GM13976 (cell line): Measurements from ENCODE around the gene KCNS1.

Experiments used
- DNase-seq: peaks from one replicate; pipeline ENCODE4 v3.0.0; 2012; ENCODE audit warnings: low spot score
- in situ Hi-C: fragments of 300-500 bp; cut with MboI; formaldehyde crosslinking; loops from one replicate; pipeline ENCODE4 v1.12.0; 2022; ENCODE audit warnings: low sequenced_read_pairs, mixed read lengths, inconsistent platforms; ENCODE audit not compliant: unreplicated experiment
- TF ChIP-seq, protein P1 (sequence below): IDR thresholded peaks from 2 replicates; pipeline ENCODE4 v1.5.1; 2012; ENCODE audit warnings: borderline replicate concordance, mild to moderate bottlenecking; ENCODE audit not compliant: insufficient read depth; ENCODE audit errors: extremely low read depth, missing control alignments, control extremely low read depth

The KCNS1 gene

DNA sequence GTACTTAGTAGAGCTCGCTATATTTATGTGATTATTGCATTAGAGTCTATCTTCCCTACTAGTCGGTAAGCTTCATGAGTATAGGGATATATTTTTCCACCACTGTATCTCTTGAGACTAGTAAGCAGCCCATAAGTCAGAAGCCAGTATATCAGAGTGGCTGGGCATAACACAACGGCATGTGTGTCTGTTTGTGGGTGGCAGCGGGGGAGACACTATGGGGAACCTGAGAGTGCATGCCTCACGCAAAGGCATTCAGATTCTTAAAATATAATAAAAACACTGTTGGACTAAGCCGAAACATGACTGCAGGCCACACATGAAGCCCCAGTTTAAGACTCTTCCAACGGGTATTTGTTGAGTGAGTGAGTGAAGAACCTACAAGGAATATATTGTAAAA lies 8.0 kb downstream of the KCNS1 start:
- in situ Hi-C loops, result no loop called here
- no peak for DNase-seq
- TF ChIP-seq, protein P1, sequence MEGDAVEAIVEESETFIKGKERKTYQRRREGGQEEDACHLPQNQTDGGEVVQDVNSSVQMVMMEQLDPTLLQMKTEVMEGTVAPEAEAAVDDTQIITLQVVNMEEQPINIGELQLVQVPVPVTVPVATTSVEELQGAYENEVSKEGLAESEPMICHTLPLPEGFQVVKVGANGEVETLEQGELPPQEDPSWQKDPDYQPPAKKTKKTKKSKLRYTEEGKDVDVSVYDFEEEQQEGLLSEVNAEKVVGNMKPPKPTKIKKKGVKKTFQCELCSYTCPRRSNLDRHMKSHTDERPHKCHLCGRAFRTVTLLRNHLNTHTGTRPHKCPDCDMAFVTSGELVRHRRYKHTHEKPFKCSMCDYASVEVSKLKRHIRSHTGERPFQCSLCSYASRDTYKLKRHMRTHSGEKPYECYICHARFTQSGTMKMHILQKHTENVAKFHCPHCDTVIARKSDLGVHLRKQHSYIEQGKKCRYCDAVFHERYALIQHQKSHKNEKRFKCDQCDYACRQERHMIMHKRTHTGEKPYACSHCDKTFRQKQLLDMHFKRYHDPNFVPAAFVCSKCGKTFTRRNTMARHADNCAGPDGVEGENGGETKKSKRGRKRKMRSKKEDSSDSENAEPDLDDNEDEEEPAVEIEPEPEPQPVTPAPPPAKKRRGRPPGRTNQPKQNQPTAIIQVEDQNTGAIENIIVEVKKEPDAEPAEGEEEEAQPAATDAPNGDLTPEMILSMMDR, result no peak

DNA sequence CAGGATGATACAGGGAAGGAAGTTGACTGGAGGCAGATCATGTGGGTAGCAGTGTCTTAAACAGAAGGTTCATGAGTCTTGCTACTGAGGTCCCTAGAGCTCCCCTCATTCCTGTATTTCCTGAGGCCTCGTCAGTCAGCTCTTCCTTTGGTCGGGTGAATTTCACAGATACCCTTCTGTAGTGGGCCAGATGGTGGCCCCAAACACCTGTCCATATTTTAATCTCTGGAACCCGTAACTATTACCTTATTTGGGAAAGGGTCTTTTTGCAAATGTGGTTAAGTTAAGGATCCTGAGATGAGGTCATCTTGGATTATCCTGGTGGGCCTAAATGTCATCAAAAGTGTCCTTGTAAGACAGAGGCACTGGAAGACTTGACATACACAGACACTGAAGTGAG lies 9.6 kb downstream of the KCNS1 start:
- in situ Hi-C loops, result no loop called here
- TF ChIP-seq, protein P1, result no peak
- no peak for DNase-seq

DNA sequence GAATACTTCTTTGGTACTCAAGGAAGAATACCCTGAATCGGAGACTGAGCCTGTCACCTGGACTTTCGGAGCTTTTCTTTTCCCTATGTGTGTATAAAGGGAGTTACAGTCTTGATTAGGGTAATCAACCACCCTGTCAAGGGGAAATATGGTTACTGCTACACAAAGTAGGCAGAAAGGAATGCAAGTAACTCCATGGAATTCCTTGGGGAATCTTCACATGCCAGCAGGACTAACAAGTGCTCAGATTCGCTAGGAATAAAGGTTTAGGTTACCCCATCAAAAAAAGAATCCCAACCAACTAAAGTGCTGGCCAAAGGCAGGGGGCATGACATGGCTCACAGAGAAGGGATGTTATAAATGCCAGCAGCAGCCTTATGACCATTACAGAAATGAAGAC lies 10.4 kb downstream of the KCNS1 start:
- in situ Hi-C loops, result no loop called here
- no peak for DNase-seq

DNA sequence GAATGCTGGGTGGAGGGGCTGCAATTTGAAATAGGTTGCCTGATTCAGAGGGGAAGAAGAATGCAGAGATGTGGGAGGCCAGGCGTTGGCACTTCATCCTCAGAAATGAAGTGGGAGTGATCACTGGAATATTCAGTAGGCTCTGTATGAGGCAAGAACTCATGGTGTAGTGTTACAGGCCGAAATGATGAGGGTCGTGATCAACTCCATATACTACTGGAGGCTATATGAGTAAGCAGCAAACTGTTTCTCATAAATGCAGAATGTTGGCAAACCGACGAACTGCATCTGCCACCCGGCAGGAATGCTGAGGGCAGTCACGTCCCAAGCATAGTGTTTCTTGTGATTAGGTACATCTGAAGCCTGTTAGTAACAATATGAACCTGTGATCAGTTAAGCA lies 12.7 kb downstream of the KCNS1 start:
- no peak for DNase-seq
- TF ChIP-seq, protein P1, result no peak

More for the DNA sequence above, 10.4 kb downstream of the KCNS1 start:
- TF ChIP-seq, protein P1, result no peak

DNA sequence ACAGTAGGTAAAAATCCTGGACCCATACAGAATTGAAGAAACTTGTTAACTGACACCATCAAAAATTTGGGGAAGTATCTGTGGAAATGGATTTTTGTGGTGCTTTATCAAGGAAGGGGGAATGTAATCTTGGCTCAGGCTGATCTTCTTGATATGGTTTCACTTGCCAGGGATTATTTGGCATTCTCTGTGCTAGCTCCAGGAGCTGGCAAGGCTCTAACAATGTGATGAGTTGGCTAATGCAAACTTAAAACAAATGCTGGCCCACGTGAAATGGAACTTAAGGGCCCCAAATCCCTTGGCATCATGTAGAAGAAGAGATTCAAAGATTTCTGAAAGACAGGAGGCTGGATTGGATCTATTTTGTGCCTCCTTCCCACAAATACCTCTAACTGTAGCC lies 13.1 kb downstream of the KCNS1 start:
- in situ Hi-C loops, result no loop called here
- no peak for DNase-seq
- TF ChIP-seq, protein P1, result no peak

More for the DNA sequence above, 12.7 kb downstream of the KCNS1 start:
- in situ Hi-C loops, result no loop called here

DNA sequence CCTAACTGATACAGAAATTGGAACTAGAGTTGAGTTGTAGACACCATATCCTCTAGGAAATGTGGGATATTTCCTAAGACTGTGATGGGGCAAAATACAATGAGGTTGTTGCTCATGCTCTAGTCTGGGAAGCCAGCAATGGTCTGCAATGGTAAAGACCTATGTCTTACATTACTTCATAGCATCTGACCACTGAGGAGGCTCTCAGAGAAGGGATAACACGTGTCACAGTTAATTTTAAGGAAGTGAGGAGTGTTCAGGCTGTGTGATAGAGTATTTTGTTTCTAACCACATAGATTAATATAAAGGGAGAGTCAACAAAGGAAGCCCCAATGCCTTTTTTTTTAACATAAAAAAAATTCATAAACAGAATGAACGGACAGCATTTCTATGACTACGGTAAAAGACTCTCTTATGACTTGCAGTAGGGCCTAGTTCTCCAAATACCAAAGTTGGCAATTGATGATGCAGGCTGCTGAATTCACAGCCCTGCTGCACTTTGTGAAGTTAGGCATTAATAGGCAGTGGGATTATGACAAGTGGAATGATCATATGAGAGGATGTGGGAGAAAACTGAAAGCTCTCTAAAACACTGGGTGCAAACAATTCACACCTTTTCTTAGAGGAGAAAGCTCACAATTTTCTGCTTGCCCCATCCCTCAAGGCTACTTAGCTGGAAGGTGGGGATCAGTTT lies 13.7 kb downstream of the KCNS1 start:
- in situ Hi-C loops, result no loop called here
- TF ChIP-seq, protein P1, result no peak
- no peak for DNase-seq
